Measurements from ENCODE around the gene LIMS2. TPM values are rescaled to one million over a fixed set of nuclear protein-coding genes. Genes with fewer than 3 reads are reported as not detected.
A peak's percentile ranks its signal among the peaks of the same experiment; 100 is the strongest.

LIMS2 gene
- total RNA-seq, 3 donors from 2014 or later: 9.5 to 27.9 (median 19.4) TPM

GRCh38 chr2:127657232-127657595 lies 18.1 kb downstream of the LIMS2 start:
- no peaks in the 10 kb centered on the region for H3K9me3 ChIP-seq
- no peak overlapping the region for H3K4me3 ChIP-seq
- no peak for TF ChIP-seq POLR2A (IDR thresholded peaks at IDR 0.05)
- no peak for TF ChIP-seq POLR2AphosphoS5 (IDR thresholded peaks at IDR 0.05)
- TF ChIP-seq CTCF (IDR thresholded peaks at IDR 0.05): no peak
- intact Hi-C loops (cut with DNase I; ENCODE audit: low total_unique reads): no loop called here
- H3K4me1 ChIP-seq: peaks cover 0 to 3% of the 10 kb centered on the region in 2 donors
- DNase-seq (ENCODE audit: low spot score in 2 of 2): no peak
- peak overlapping the region in 1 of 2 donors; percentile 52 for H3K27ac ChIP-seq
- no peaks in the 10 kb centered on the region for H3K27me3 ChIP-seq
- H3K36me3 ChIP-seq: no peaks in the 10 kb centered on the region

- Histone ChIP-seq H3K27ac (peak overlapping the region in 1 of 2 donors; percentile 52), H3K36me3 (no peaks in the 10 kb centered on the region), H3K4me3 (no peak overlapping the region), H3K4me1 (no peaks in the 10 kb centered on the region), H3K27me3 (no peaks in the 10 kb centered on the region), H3K9me3 (no peaks in the 10 kb centered on the region)
- DNase-seq (ENCODE audit: low spot score in 2 of 2): no peak
- intact Hi-C loops (cut with DNase I; ENCODE audit: low total_unique reads): no loop called here
- TF ChIP-seq CTCF (IDR thresholded peaks at IDR 0.05): no peak
- TF ChIP-seq POLR2AphosphoS5 (IDR thresholded peaks at IDR 0.05): no peak
- no peak for TF ChIP-seq POLR2A (IDR thresholded peaks at IDR 0.05)
These were observed 18.6 kb downstream of the LIMS2 start for GRCh38 chr2:127656569-127657231.

GRCh38 chr2:127655209-127656073 lies 19.9 kb downstream of the LIMS2 start:
- peak overlapping the region in 1 of 2 donors; percentile 61 for H3K27ac ChIP-seq
- no peaks in the 10 kb centered on the region for H3K36me3 ChIP-seq
- intact Hi-C loops (cut with DNase I; ENCODE audit: low total_unique reads): no loop called here
- H3K27me3 ChIP-seq: no peaks in the 10 kb centered on the region
- H3K9me3 ChIP-seq: no peaks in the 10 kb centered on the region
- no peak overlapping the region for H3K4me3 ChIP-seq
- TF ChIP-seq POLR2AphosphoS5 (IDR thresholded peaks at IDR 0.05): no peak
- no peak for TF ChIP-seq CTCF (IDR thresholded peaks at IDR 0.05)
- no peak for TF ChIP-seq POLR2A (IDR thresholded peaks at IDR 0.05)
- no peaks in the 10 kb centered on the region for H3K4me1 ChIP-seq
- no peak for DNase-seq (ENCODE audit: low spot score in 2 of 2)

GRCh38 chr2:127654838-127655175 lies 20.5 kb downstream of the LIMS2 start:
- H3K27me3 ChIP-seq: no peaks in the 10 kb centered on the region
- H3K27ac ChIP-seq: peak overlapping the region in 1 of 2 donors; percentile 61
- no peaks in the 10 kb centered on the region for H3K36me3 ChIP-seq
- H3K4me3 ChIP-seq: no peak overlapping the region
- no peak for TF ChIP-seq POLR2A (IDR thresholded peaks at IDR 0.05)
- no peak for TF ChIP-seq CTCF (IDR thresholded peaks at IDR 0.05)
- TF ChIP-seq POLR2AphosphoS5 (IDR thresholded peaks at IDR 0.05): no peak
- DNase-seq (ENCODE audit: low spot score in 2 of 2): no peak
- H3K9me3 ChIP-seq: no peaks in the 10 kb centered on the region
- intact Hi-C loops (cut with DNase I; ENCODE audit: low total_unique reads): no loop called here
- H3K4me1 ChIP-seq: no peaks in the 10 kb centered on the region

Measured in breast epithelium (tissue), 4 donors.